ENCODE results near the gene FLT3.

DNA sequence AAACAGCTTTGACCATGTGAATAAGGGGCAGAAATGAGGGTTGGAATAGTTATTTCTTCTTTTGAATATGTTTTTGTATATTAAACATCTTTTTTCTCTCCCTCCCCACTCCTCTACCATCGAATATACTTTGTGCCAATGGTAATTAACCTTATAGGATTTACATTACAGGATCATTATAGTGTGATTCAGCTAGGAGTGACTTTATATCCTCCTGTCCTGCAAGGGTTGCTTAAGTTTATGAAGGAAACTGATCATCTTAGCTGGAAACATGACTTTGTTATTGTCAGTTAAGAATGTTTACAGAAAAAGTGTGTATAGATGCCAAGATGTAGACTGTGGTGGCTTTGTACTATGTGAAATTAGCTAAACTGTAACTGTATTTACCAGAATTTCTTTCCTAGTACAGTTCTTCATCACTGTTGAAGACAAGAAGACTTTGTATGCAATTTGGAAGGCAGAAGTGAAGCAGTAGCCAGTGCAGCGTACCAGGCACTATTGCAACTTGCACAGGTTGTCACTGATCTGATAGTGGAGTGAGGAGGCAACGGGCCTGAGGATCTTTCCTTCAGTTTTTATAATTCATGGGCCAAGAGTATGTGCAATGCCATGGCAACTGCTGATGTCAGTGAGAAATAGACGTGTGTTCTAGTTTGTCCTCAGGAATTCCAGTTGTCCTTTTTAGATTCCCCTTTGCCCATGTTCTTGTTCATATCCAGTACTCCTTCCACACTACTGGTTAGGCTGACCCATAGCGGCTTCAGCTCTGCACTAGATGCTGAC lies 29.7 kb upstream of the FLT3 start:
- TF ChIP-seq, protein P1, sequence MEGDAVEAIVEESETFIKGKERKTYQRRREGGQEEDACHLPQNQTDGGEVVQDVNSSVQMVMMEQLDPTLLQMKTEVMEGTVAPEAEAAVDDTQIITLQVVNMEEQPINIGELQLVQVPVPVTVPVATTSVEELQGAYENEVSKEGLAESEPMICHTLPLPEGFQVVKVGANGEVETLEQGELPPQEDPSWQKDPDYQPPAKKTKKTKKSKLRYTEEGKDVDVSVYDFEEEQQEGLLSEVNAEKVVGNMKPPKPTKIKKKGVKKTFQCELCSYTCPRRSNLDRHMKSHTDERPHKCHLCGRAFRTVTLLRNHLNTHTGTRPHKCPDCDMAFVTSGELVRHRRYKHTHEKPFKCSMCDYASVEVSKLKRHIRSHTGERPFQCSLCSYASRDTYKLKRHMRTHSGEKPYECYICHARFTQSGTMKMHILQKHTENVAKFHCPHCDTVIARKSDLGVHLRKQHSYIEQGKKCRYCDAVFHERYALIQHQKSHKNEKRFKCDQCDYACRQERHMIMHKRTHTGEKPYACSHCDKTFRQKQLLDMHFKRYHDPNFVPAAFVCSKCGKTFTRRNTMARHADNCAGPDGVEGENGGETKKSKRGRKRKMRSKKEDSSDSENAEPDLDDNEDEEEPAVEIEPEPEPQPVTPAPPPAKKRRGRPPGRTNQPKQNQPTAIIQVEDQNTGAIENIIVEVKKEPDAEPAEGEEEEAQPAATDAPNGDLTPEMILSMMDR (IDR thresholded peaks at IDR 0.05): no peak
- TF ChIP-seq EZH2 (IDR thresholded peaks at IDR 0.05; ENCODE audit: borderline replicate concordance, insufficient read depth, low read depth, low read length, poor library complexity, severe bottlenecking): no peak
